ENCODE measurements around the gene CCDC97.

The CCDC97 gene

GRCh38 chr19:41318696-41319499 lies 8.9 kb downstream of the CCDC97 start:
- Histone ChIP-seq H3K4me2 (ENCODE audit: low read length) (no peak overlapping the region), H3K4me3 (ENCODE audit: low read length) (no peak overlapping the region), H3F3A (ENCODE audit: control insufficient read depth, insufficient read depth) (peaks cover 6% of the 10 kb centered on the region; the same call in 1 of the 2 replicates), H4K20me1 (ENCODE audit: control insufficient read depth, insufficient read depth, low read depth, low read length) (no peaks in the 10 kb centered on the region), H3K79me2 (ENCODE audit: control insufficient read depth, low read length) (peaks cover 8% of the 10 kb centered on the region; the same call in 1 of the 2 replicates), H3K36me3 (ENCODE audit: control insufficient read depth, low read length) (peaks cover 69% of the 10 kb centered on the region), H3K9me2 (replicated peaks; ENCODE audit: control insufficient read depth, low read length) (no peaks in the 10 kb centered on the region), H3K9me3 (ENCODE audit: control insufficient read depth, insufficient read depth, low read length) (no peaks in the 10 kb centered on the region), H3K27me3 (ENCODE audit: control insufficient read depth, low read length) (no peaks in the 10 kb centered on the region), H3K4me1 (ENCODE audit: control insufficient read depth, low read length) (no peaks in the 10 kb centered on the region), H3K27ac (ENCODE audit: low read depth, low read length) (no peak overlapping the region)
- TF ChIP-seq CTCF (IDR thresholded peaks at IDR 0.05; ENCODE audit: low read depth, low read length, poor library complexity, severe bottlenecking), result no peak
- no peak for TF ChIP-seq EZH2phosphoT487 (IDR thresholded peaks at IDR 0.05; ENCODE audit: borderline replicate concordance, low read length)

GRCh38 chr19:41319500-41320184 lies 9.7 kb downstream of the CCDC97 start:
- no peak overlapping the region for H3K4me3 ChIP-seq (ENCODE audit: low read length)
- no peak overlapping the region for H3K27ac ChIP-seq (ENCODE audit: low read depth, low read length)
- H3F3A ChIP-seq (ENCODE audit: control insufficient read depth, insufficient read depth), result peaks cover 12% of the 10 kb centered on the region
- H3K9me3 ChIP-seq (ENCODE audit: control insufficient read depth, insufficient read depth, low read length), result no peaks in the 10 kb centered on the region
- no peak overlapping the region for H3K4me2 ChIP-seq (ENCODE audit: low read length)
- H4K20me1 ChIP-seq (ENCODE audit: control insufficient read depth, insufficient read depth, low read depth, low read length), result no peaks in the 10 kb centered on the region
- H3K27me3 ChIP-seq (ENCODE audit: control insufficient read depth, low read length), result no peaks in the 10 kb centered on the region
- peaks cover 6% of the 10 kb centered on the region; the same call in 1 of the 2 replicates for H3K4me1 ChIP-seq (ENCODE audit: control insufficient read depth, low read length)
- peaks cover 70% of the 10 kb centered on the region for H3K36me3 ChIP-seq (ENCODE audit: control insufficient read depth, low read length)
- no peaks in the 10 kb centered on the region for H3K9me2 ChIP-seq (replicated peaks; ENCODE audit: control insufficient read depth, low read length)
- TF ChIP-seq EZH2phosphoT487 (IDR thresholded peaks at IDR 0.05; ENCODE audit: borderline replicate concordance, low read length) (no peak), CTCF (IDR thresholded peaks at IDR 0.05; ENCODE audit: low read depth, low read length, poor library complexity, severe bottlenecking) (no peak)
- peaks cover 3% of the 10 kb centered on the region; the same call in 1 of the 2 replicates for H3K79me2 ChIP-seq (ENCODE audit: control insufficient read depth, low read length)

- no peak overlapping the region for H3K4me3 ChIP-seq (ENCODE audit: low read length)
- peaks cover 72% of the 10 kb centered on the region for H3K36me3 ChIP-seq (ENCODE audit: control insufficient read depth, low read length)
- no peak overlapping the region for H3K27ac ChIP-seq (ENCODE audit: low read depth, low read length)
- H3K27me3 ChIP-seq (ENCODE audit: control insufficient read depth, low read length), result no peaks in the 10 kb centered on the region
- no peak overlapping the region for H3K4me2 ChIP-seq (ENCODE audit: low read length)
- H3F3A ChIP-seq (ENCODE audit: control insufficient read depth, insufficient read depth), result peaks cover 16% of the 10 kb centered on the region
- H3K9me3 ChIP-seq (ENCODE audit: control insufficient read depth, insufficient read depth, low read length), result no peaks in the 10 kb centered on the region
- H3K9me2 ChIP-seq (replicated peaks; ENCODE audit: control insufficient read depth, low read length), result no peaks in the 10 kb centered on the region
- H4K20me1 ChIP-seq (ENCODE audit: control insufficient read depth, insufficient read depth, low read depth, low read length), result no peaks in the 10 kb centered on the region
- TF ChIP-seq CTCF (IDR thresholded peaks at IDR 0.05; ENCODE audit: low read depth, low read length, poor library complexity, severe bottlenecking) (no peak), EZH2phosphoT487 (IDR thresholded peaks at IDR 0.05; ENCODE audit: borderline replicate concordance, low read length) (no peak)
- peaks cover 2% of the 10 kb centered on the region; the same call in 1 of the 2 replicates for H3K79me2 ChIP-seq (ENCODE audit: control insufficient read depth, low read length)
- peaks cover 11% of the 10 kb centered on the region for H3K4me1 ChIP-seq (ENCODE audit: control insufficient read depth, low read length)
Observed at GRCh38 chr19:41320185-41320518, 10.2 kb downstream of the CCDC97 start.

All from DOHH2 (cell line).